ENCODE data around the gene EGFR.

The EGFR gene

GRCh38 chr7:55054758-55055157 lies 35.9 kb downstream of the EGFR start:
- DNase-seq (ENCODE audit: low spot score), result no peak
- in situ Hi-C loops (cut with MboI; ENCODE audit: low sequenced_read_pairs, unreplicated experiment), result no loop called here
- TF ChIP-seq CTCF (IDR thresholded peaks at IDR 0.05; ENCODE audit: borderline replicate concordance, control extremely low read depth, extremely low read depth, insufficient read depth, missing control alignments), result no peak

GRCh38 chr7:55055479-55055878 lies 36.7 kb downstream of the EGFR start:
- DNase-seq (ENCODE audit: low spot score), result no peak
- TF ChIP-seq CTCF (IDR thresholded peaks at IDR 0.05; ENCODE audit: borderline replicate concordance, control extremely low read depth, extremely low read depth, insufficient read depth, missing control alignments), result no peak
- in situ Hi-C loops (cut with MboI; ENCODE audit: low sequenced_read_pairs, unreplicated experiment), result no loop called here

- DNase-seq (ENCODE audit: low spot score), result no peak
- in situ Hi-C loops (cut with MboI; ENCODE audit: low sequenced_read_pairs, unreplicated experiment), result no loop called here
- no peak for TF ChIP-seq CTCF (IDR thresholded peaks at IDR 0.05; ENCODE audit: borderline replicate concordance, control extremely low read depth, extremely low read depth, insufficient read depth, missing control alignments)
Observed at GRCh38 chr7:55056068-55056467, 37.3 kb downstream of the EGFR start.

- DNase-seq (ENCODE audit: low spot score), result no peak
- in situ Hi-C loops (cut with MboI; ENCODE audit: low sequenced_read_pairs, unreplicated experiment), result no loop called here
Observed at GRCh38 chr7:55056577-55057480, 38.0 kb downstream of the EGFR start.

GRCh38 chr7:55058314-55058713 lies 39.5 kb downstream of the EGFR start:
- TF ChIP-seq CTCF (IDR thresholded peaks at IDR 0.05; ENCODE audit: borderline replicate concordance, control extremely low read depth, extremely low read depth, insufficient read depth, missing control alignments), result no peak
- in situ Hi-C loops (cut with MboI; ENCODE audit: low sequenced_read_pairs, unreplicated experiment), result no loop called here
- DNase-seq (ENCODE audit: low spot score), result no peak

More at GRCh38 chr7:55056577-55057480, 38.0 kb downstream of the EGFR start:
- no peak for TF ChIP-seq CTCF (IDR thresholded peaks at IDR 0.05; ENCODE audit: borderline replicate concordance, control extremely low read depth, extremely low read depth, insufficient read depth, missing control alignments)

GRCh38 chr7:55059021-55059420 lies 40.2 kb downstream of the EGFR start:
- in situ Hi-C loops (cut with MboI; ENCODE audit: low sequenced_read_pairs, unreplicated experiment), result no loop called here
- DNase-seq (ENCODE audit: low spot score), result no peak
- TF ChIP-seq CTCF (IDR thresholded peaks at IDR 0.05; ENCODE audit: borderline replicate concordance, control extremely low read depth, extremely low read depth, insufficient read depth, missing control alignments), result no peak

All from GM13976 (cell line).